ENCODE data around the gene MACROD1.

- TF ChIP-seq TAF1 (IDR thresholded peaks at IDR 0.05; ENCODE audit: low read depth, low read length) = no peak
- TF ChIP-seq POLR2A (IDR thresholded peaks at IDR 0.05; ENCODE audit: low read depth, low read length) = no peak
- no peak for TF ChIP-seq PAX5 (IDR thresholded peaks at IDR 0.05; ENCODE audit: insufficient read depth, low read length, severe bottlenecking)
- no peak for TF ChIP-seq POLR2AphosphoS5 (IDR thresholded peaks at IDR 0.05; ENCODE audit: low read depth, low read length)
- no peak for TF ChIP-seq SPI1 (IDR thresholded peaks at IDR 0.05; ENCODE audit: low read depth, low read length)
- TF ChIP-seq POU2F2 (IDR thresholded peaks at IDR 0.05; ENCODE audit: low read depth, low read length) = no peak
Observed at GRCh38 chr11:64196626-64197025, 30.7 kb upstream of the MACROD1 start.
